Medulla oblongata (tissue), 1 donor: Measurements from ENCODE around the gene RNASE2.
"Not testable (repeated sequence)": the region's sequence is repeated elsewhere in the genome, so short reads cannot be mapped to it uniquely, and the experiment has no call there.

Experiments
- DNase-seq: peaks from one replicate; pipeline ENCODE4 v3.0.0-alpha.2; 2015; ENCODE audit errors: extremely low spot score

Gene RNASE2

DNA sequence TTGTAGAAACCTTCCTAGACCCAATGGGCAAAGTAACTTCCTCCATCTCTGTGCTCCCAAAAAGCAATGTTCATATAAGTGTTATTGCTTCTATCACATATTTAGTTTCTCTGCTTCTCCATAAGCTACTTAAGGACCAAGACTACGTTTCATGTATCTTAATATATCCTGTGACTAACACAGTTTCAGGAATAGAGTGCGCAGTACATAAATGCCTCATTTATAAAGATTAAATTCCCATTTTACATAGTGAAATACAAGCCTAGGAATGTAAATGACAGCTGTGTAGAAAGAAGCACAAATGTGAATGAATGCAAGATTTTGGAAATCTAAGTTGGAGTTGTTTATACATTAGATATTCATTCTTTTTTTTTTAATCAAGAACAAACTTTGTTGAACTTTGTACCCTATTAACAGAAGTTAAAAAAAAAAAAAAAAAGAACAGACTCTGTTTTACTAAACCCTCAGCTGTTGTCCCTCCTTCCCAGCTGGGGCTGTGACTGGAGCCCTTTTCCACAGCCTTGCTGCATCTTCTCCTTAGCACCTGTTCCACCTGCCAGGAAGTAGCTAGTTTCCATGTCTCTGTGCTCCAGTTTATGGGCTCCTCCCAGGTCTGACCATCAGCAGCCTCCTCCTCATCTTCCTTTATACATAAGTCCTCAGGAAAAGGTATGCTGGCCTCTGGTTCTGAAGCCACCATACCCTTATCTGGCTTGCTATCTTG is 27.5 kb downstream of the RNASE2 start:
- no peak for DNase-seq

DNA sequence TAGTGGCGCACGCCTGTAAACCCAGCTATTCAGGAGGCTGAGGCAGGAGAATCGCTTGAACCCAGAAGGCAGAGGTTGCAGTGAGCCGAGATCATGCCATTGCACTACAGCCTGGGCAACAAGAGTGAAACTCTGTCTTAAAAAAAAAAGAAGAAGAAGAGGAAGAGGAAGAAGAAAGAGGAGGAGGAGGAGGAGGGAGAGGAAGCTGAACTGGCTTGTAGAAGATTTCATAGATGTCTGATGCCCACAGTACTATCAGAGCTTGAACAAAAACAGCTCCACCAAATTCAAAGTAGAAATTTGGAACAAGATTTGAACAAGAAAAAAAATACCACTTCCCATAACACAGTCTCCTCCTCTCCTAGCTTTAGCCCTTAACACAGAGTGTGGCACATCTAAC is 30.4 kb downstream of the RNASE2 start:
- DNase-seq = not testable (repeated sequence)

DNA sequence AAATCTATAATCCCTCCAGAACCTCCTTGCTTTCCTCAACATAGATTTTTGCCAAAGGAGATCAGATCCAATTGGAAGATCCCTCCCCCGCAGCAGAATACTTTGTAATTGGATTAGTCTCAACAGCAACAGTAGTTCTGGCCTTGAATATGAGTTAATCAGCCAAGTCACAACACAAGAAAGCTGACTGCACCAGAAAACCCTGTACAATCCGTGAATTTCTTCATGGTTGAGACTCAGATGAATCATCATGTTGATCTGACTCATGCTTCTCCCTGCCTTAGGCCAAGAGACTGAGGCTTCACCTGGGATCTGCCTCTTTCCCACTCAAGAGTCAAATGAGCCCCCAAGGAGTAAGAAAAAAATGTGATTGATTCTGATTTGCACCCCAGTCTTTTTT is 31.5 kb downstream of the RNASE2 start:
- DNase-seq = peak; percentile 9

DNA sequence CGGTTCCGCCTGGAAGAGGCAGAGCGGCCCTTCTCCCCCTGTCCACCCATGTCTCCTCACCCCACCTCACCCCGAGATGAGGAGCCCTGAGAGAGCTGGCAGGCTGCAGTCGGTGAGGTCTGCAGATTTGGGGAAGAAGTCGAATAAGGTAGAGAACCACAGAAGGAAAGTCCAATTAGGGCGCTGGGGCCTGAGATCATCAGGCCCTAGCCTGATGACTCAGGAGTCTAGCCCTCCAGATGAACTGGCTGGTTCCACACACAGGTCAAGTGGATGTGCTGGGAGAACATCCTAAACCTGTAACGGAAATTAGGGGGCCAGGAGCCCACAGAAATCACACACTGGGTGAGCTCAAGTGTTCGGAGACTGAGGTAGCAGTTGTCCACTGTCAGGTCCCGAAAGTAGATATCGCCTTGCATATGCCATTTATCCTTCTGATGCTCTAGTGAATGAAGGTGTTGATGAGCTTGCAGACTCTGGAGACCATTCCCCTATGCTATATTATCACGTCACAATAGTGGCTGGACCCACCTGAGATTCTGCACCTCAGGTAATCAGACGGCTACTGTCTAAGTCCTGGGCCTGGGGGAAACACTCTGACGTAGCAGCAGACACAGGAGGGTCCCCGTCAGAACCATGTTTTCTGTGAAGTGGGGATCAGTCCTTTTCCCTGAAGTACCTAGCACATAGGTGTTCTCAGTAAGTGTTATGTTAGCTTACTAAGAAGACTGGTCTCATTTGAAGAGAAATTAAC is 33.6 kb downstream of the RNASE2 start:
- DNase-seq = peak; percentile 3

DNA sequence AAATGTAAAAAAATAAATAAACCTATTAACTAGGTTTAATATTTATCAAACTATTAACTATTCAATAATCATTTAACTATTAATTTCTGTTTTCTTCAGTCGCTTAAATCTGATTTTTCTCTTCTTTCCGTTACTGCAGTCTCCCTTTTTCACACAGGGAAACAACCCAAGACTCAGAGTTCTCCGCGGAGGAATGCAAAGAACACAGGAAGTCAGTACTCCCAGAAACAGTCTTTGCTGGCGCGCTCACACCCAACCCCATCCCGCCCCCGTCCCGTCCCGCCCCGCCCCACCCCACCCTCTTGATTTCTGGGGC is 34.1 kb downstream of the RNASE2 start:
- DNase-seq = no peak

DNA sequence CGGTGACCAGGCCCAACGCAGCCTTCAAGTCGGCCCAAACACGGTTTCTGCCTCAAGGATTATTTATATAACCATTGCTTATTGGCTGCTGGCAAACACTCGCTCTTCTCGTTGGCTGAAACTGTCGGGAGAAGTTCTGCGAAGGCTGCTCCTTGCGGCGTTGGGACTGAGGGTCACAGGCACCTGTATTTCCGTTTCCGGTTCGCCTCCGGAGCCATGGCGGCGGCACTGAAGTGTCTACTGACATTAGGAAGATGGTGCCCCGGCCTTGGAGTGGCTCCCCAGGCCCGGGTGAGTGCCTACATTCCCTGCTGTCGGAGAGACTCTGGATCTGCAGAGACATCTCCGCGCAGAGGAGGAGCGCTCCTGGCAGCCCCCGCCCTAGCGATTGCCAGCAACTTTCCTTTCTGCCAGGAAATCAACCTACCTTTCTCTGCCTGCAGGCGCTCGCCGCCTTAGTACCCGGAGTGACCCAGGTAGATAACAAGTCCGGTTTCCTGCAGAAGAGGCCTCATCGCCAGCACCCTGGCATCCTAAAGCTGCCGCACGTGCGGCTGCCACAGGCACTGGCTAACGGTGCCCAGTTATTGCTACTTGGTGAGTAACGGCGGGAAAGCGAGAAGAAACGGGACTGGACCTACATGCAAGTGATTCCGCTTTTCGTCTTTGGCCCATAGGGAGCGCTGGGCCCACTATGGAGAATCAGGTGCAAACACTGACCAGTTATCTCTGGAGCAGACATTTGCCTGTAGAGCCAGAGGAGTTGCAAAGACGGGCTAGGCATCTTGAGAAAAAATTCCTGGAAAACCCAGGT is 34.7 kb downstream of the RNASE2 start, which contains the start of gene METTL17:
Gene METTL17, plus strand, starts transcription at position 194 of the 814 bp plus-strand sequence. Its CDS starts 23 bp downstream, at position 217.
- peak; percentile 96 for DNase-seq

DNA sequence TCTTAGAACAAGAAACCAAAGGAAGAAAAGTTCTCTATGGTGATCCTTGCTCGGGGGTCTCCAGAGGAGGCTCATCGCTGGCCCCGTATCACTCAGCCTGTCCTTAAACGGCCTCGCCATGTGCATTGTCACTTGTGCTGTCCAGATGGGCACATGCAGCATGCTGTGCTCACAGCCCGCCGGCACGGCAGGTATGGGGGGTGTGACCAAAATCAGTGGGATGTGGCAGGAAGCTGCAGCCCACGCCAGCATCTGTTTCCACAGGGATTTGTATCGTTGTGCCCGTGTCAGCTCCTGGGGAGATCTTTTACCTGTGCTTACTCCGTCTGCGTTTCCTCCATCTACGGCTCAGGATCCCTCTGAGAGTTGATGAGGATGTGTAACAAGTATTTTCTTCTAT is 41.2 kb downstream of the RNASE2 start:
- DNase-seq = no peak

DNA sequence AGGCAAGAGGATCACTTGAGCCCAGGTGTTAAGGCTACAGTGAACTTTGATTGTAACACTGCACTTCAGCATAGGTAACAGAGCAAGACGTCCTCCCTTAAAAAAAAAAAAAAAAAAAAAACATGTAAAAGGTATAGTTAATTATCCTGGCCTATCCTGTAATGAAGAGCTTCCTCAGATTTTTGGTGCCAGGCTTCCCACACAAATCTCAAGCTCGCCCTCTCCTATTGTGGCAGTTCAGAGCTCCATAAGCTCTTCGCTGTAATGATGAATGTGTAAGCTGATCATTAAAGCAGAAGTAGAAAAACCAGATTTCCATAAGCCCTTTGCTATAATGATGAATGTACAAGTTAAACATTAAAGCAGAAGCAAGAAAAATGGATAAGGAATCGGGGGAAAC is 41.8 kb downstream of the RNASE2 start:
- no peak for DNase-seq

DNA sequence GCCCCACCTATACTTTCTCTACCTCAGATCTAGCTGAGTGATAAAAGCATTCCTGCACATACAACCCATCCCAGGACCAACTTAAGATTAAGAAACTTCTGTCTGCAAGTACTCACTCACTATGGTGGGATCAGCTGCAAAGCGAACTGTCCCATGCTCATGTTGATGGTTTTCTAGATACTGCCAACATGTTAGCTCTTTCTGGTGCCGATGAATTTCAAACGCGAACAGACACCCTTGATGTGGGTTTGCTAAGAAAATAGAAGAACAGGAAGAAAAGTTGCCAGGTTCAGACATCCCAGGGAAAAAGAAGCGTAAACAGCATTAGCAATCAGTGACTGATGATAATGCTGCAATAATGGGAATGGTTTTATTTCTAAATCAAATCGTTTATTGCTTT is 42.3 kb downstream of the RNASE2 start:
- DNase-seq = no peak

DNA sequence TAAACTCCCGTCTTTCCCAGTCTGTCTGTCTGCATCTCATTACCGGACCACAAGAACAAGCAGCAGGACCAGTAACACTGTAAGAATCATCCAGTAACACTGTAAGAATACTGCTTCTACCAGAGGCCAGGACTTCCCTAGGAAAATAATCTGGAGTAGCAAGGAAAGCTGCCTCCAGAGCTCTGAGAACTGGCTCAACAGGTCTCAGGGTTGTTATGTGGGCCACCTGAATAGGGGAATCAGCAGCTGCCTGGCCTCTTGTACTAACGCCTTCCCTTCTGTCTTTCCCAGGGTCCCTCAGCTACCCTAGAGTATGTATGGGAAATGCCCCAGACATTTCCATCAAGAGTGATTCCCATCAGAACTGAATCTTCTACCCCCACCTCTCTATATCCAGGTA is 42.9 kb downstream of the RNASE2 start:
- no peak for DNase-seq

DNA sequence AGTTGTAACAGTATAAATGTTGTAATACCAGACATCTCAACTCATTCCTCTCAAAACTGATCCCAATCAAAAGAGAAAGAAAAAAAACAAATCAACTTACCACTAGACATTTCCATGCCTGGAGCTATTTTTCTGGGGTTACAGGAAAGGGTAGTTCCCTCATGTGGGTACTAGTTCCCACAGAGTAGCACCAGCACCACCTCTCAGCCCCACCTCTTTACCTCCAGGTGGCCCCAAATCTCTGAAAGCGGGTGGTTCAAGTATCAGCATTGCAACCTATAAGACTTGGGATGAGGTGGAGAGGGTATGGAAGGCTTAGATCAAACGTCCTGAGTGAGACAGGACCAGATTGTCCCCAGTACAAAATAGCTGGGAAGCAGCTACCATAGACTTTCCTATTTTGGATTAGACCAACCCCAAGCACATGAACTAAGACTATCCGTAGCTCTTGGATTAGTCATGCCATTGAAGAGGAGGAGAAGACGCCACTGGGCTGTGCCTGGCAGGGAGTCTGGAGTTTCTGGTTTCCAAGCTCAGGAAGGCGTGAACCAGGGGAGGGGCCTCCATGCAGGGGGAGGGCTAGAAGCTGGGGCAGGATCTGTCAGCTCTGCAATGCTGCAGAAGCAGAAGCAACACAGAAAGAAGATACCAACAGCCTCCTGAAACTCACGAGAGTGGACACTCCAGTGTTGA is 43.5 kb downstream of the RNASE2 start, which contains the start of gene SLC39A2:
Gene SLC39A2, plus strand, starts transcription at position 620 of the 693 bp plus-strand sequence. CDS start 154 bp downstream, outside the sequence.
- DNase-seq = no peak

DNA sequence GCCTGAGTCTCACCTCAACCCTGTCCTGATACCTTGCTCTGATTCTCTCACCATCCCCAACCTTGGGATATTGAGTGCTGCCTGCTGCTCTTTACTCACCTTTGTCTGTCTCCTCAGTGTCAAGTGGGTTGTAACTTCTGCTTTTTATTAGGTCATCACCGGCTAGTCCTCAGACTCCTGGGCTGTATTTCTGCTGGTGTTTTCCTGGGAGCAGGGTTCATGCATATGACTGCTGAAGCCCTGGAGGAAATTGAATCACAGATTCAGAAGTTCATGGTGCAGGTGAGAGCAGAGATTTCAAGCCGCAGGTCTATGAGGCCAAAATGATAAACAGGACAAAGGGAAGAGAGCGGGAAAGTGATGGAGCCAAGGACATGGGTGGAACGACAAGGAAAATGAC is 44.3 kb downstream of the RNASE2 start:
- DNase-seq = no peak

DNA sequence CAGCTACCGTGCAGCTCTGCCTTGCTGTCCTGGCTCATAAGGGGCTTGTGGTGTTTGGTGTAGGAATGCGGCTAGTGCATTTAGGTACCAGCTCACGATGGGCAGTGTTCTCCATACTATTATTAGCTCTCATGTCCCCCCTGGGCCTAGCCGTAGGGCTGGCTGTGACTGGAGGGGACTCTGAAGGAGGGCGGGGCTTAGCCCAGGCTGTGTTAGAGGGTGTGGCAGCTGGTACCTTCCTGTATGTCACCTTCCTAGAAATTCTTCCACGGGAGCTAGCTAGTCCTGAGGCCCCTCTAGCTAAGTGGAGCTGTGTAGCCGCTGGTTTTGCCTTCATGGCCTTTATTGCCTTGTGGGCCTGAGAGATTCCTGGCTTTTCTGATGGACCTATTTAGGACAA is 45.9 kb downstream of the RNASE2 start:
- no peak for DNase-seq

DNA sequence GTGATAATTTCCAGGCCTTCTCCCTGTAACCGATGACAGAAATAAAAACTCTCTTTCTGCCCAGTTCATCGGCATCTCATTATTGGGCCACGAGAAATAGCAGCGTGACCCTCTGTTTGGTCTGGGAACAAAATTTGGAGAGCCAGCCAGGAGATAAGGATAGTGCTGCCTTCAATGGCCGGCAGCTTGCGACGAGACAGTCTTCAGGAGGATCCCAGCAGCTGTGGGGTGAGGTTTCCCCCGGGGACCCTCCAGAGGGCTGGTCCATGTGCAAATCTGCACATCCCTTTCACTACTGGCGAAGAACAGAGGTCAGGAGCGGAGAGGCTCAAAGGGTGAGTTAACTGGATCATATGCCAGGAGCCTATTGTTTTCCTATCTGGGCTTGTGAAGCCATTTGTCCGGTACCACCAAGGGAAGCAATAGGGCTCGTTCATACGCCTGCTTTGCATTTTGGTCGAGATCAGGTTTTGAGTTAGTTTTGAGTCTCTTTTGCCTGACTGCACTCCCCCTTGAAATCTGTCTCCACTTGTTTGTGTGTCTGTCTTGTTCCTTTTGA is 48.6 kb downstream of the RNASE2 start:
- DNase-seq = no peak
